ENCODE data around the gene NTN3.

NTN3 gene

GRCh38 chr16:2496223-2497115 is 25.4 kb downstream of the NTN3 start:
- TF ChIP-seq, protein P1, sequence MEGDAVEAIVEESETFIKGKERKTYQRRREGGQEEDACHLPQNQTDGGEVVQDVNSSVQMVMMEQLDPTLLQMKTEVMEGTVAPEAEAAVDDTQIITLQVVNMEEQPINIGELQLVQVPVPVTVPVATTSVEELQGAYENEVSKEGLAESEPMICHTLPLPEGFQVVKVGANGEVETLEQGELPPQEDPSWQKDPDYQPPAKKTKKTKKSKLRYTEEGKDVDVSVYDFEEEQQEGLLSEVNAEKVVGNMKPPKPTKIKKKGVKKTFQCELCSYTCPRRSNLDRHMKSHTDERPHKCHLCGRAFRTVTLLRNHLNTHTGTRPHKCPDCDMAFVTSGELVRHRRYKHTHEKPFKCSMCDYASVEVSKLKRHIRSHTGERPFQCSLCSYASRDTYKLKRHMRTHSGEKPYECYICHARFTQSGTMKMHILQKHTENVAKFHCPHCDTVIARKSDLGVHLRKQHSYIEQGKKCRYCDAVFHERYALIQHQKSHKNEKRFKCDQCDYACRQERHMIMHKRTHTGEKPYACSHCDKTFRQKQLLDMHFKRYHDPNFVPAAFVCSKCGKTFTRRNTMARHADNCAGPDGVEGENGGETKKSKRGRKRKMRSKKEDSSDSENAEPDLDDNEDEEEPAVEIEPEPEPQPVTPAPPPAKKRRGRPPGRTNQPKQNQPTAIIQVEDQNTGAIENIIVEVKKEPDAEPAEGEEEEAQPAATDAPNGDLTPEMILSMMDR (conservative IDR thresholded peaks at IDR 0.05; ENCODE audit: low read length): no peak
- no peak for DNase-seq (ENCODE audit: low read depth)
- H3K4me3 ChIP-seq (ENCODE audit: low read length): no peak overlapping the region

- TF ChIP-seq, protein P1 (conservative IDR thresholded peaks at IDR 0.05; ENCODE audit: low read length): no peak
- peak; percentile 58 for DNase-seq (ENCODE audit: low read depth)
- H3K4me3 ChIP-seq (ENCODE audit: low read length): no peak overlapping the region
Measured at GRCh38 chr16:2497116-2497630, 26.1 kb downstream of the NTN3 start.

DNA sequence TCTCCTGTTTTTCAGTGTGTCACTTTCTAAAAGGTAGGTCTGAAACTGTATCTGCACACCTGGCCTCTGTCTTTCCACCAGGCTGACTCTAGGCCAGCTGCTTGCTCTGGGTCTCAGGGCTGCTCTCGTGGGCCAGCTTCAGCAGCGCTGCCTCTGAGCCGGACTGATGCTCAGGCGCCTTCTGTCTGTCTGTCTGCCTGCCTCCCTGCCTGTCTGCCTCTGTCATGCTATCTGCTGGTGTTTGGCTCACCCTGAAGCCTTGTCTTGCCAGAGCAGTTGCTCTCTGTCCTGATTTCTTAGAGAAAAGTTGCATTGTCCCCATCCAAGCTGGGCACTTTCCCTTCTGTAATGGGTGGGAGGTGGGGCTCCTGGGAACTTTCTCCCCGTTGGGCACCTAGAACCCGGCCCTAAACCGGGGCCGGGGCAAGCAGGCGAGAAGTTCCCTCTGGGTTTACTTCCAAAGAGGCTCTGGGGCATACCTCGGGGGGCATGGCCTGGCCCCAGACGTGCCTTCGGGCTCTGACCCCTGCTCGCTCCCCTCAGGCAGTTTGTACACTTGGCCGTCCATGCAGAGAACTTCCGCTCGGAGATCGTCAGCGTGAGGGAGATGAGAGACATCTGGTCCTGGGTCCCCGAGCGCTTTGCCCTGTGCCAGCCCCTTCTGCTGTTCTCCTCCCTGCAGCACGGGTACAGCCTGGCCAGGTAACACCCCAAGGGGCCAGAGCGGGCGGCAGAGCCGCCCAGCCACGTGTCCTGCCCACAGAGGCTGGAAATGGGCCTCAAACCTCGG is 26.8 kb downstream of the NTN3 start:
- TF ChIP-seq, protein P1 (conservative IDR thresholded peaks at IDR 0.05; ENCODE audit: low read length): no peak
- no peak for DNase-seq (ENCODE audit: low read depth)
- no peak overlapping the region for H3K4me3 ChIP-seq (ENCODE audit: low read length)

- H3K4me3 ChIP-seq (ENCODE audit: low read length): no peak overlapping the region
- TF ChIP-seq, protein P1 (conservative IDR thresholded peaks at IDR 0.05; ENCODE audit: low read length): no peak
- no peak for DNase-seq (ENCODE audit: low read depth)
Measured at GRCh38 chr16:2498531-2499253, 27.6 kb downstream of the NTN3 start.

DNA sequence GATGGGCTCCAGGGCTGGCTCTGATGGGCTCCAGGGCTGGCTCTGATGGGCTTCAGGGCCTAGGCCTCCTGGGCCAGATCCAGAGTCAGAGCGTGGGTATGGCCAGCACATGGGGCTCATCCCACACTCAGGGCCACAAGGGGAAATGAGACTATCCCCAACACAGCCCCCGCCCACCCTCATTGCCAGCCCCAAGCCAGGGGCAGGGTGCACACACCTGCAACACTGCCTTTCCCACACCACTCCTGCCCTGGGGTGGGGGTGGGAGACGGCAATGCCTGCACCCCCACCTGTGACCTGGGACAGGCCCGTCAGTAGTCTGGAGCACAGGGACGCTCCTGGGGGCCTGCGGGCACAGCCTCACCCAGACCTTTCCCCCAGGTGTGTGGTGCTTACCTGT is 28.4 kb downstream of the NTN3 start:
- H3K4me3 ChIP-seq (ENCODE audit: low read length): no peak overlapping the region
- TF ChIP-seq, protein P1 (conservative IDR thresholded peaks at IDR 0.05; ENCODE audit: low read length): no peak
- no peak for DNase-seq (ENCODE audit: low read depth)

DNA sequence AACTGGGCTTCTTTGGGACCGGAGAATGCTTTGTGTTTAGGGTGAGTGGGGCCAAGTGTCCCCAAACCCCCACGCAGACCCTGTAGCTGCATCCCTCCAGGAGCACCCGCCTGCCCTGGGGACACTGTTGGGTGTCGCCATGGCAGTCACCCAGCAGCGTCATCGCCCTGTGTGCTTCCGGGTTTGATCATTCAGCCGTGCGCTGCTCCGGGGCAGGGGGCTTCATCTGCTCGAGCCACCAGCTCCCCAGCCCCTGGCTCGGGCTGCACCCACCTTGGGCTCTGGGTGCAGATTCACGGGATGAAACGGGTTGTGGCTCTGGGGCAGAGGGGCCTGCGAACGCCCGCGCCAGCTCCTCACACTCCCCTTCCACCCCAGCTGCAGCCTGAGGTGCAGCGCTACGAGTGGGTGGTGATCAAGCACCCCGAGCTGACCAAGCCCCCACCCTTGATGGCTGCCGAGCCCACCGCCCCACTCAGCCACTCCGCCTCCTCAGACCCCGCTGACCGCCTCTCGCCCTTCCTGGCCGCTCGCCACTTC is 28.9 kb downstream of the NTN3 start:
- DNase-seq (ENCODE audit: low read depth): no peak
- no peak overlapping the region for H3K4me3 ChIP-seq (ENCODE audit: low read length)
- TF ChIP-seq, protein P1 (conservative IDR thresholded peaks at IDR 0.05; ENCODE audit: low read length): no peak
